ENCODE measurements around the gene FOXN3.

- TF ChIP-seq CTCF (IDR thresholded peaks at IDR 0.05) (no peak), POLR2A (IDR thresholded peaks at IDR 0.05) (no peak)
These were observed 188.0 kb downstream of the FOXN3 start for GRCh38 chr14:89228921-89229639.
